HL-60 (cell line): ENCODE data around the gene SMARCE1.

Experiments used
- GABPA ChIP-seq: IDR thresholded peaks from 2 replicates; pipeline ENCODE4 v1.6.1; 2012; ENCODE audit warnings: low read depth
- POLR2AphosphoS5 ChIP-seq: IDR thresholded peaks from 2 replicates; pipeline ENCODE4 v1.6.1; 2012; ENCODE audit warnings: low read depth
- SPI1 ChIP-seq: IDR thresholded peaks from 2 replicates; pipeline ENCODE4 v1.6.1; 2012; ENCODE audit warnings: low read depth, mild to moderate bottlenecking, borderline replicate concordance
- TF ChIP-seq, protein P1 (sequence below): IDR thresholded peaks from 2 replicates; pipeline ENCODE4 v1.6.1; 2012; ENCODE audit warnings: low read depth; ENCODE audit not compliant: insufficient replicate concordance
- TF ChIP-seq, protein P2 (sequence below): IDR thresholded peaks from one replicate; pipeline ENCODE4 v1.5.1; 2011; ENCODE audit warnings: low read length, control low read depth, inconsistent platforms; ENCODE audit not compliant: insufficient read depth

DNA sequence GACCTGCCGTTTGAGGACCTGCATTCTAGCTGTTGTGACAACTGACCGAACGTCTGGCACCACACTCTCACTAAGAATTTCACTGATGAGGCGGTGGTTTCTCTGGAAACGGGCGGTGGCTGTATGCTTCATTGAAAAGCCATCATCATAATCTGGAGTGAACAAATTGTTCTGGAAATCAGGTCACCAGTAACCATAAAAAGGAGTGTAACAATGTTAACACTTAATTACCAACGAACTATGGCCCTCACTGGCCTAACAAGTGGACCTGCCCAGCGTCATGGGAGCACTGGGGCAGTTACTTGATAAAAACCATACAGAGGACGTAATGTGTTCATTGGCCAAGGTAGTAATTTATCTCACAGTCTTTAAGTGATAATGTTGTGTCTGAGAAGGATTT, 15.4 kb downstream of the SMARCE1 start:
- TF ChIP-seq, protein P1, sequence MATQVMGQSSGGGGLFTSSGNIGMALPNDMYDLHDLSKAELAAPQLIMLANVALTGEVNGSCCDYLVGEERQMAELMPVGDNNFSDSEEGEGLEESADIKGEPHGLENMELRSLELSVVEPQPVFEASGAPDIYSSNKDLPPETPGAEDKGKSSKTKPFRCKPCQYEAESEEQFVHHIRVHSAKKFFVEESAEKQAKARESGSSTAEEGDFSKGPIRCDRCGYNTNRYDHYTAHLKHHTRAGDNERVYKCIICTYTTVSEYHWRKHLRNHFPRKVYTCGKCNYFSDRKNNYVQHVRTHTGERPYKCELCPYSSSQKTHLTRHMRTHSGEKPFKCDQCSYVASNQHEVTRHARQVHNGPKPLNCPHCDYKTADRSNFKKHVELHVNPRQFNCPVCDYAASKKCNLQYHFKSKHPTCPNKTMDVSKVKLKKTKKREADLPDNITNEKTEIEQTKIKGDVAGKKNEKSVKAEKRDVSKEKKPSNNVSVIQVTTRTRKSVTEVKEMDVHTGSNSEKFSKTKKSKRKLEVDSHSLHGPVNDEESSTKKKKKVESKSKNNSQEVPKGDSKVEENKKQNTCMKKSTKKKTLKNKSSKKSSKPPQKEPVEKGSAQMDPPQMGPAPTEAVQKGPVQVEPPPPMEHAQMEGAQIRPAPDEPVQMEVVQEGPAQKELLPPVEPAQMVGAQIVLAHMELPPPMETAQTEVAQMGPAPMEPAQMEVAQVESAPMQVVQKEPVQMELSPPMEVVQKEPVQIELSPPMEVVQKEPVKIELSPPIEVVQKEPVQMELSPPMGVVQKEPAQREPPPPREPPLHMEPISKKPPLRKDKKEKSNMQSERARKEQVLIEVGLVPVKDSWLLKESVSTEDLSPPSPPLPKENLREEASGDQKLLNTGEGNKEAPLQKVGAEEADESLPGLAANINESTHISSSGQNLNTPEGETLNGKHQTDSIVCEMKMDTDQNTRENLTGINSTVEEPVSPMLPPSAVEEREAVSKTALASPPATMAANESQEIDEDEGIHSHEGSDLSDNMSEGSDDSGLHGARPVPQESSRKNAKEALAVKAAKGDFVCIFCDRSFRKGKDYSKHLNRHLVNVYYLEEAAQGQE, result no peak
- TF ChIP-seq, protein P2, sequence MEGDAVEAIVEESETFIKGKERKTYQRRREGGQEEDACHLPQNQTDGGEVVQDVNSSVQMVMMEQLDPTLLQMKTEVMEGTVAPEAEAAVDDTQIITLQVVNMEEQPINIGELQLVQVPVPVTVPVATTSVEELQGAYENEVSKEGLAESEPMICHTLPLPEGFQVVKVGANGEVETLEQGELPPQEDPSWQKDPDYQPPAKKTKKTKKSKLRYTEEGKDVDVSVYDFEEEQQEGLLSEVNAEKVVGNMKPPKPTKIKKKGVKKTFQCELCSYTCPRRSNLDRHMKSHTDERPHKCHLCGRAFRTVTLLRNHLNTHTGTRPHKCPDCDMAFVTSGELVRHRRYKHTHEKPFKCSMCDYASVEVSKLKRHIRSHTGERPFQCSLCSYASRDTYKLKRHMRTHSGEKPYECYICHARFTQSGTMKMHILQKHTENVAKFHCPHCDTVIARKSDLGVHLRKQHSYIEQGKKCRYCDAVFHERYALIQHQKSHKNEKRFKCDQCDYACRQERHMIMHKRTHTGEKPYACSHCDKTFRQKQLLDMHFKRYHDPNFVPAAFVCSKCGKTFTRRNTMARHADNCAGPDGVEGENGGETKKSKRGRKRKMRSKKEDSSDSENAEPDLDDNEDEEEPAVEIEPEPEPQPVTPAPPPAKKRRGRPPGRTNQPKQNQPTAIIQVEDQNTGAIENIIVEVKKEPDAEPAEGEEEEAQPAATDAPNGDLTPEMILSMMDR, result no peak
- TF ChIP-seq POLR2AphosphoS5 (no peak), GABPA (no peak), SPI1 (no peak)
